Measurements from ENCODE around the gene ZNF280D.

Gene ZNF280D

DNA sequence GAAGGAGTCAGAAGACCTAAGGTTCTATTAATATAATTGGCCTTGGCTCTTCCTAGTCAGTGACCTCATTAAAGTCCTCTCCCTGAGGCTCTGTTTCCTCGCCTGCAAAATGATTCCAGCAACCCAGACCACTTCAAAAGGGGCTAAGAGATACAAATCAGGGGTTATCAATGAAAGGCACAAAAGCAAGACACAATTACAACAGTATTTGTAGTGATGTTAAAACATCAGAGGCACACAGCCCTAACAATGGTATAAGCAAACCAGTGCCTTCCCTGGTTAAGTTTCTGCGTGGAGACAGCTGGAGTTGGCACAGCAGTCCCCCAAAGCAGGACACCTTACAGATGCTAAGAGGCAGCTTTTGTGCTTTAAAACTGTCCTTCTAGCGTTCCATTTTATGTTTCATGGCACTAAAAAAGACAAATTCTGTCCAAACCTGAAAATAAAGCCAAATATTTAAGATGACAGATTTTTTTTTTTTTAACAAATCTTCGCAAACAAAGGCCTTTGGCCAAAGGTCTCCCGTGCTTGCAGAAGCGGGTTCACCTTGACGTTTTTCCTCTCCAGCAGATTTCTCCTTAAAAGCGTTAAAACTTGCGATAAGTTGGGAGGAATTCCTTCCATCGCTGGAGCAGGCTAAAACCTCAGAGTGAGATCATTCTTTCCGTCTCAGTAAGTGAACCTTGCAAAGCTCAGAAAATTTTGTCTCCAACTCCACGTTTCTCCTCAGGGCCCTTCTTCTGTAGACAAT lies 999 bp downstream of the ZNF280D start:
- Histone ChIP-seq H3K4ac (ENCODE audit: low read depth in 1 of 2, low read length in 2 of 2) (peak overlapping the region; percentile 9 to 99), H2BK120ac (ENCODE audit: low read depth, low read length) (peak overlapping the region; percentile 65), H2AFZ (ENCODE audit: low read depth, low read length) (no peak overlapping the region), H2BK5ac (ENCODE audit: low read depth, low read length, poor library complexity, severe bottlenecking) (peak overlapping the region; percentile 84), H3K9me3 (ENCODE audit: control insufficient read depth, low read length) (no peaks in the 10 kb centered on the region), H3K9ac (ENCODE audit: low read length) (peak overlapping the region; percentile 98), H3K4me2 (ENCODE audit: low read length, poor library complexity, severe bottlenecking) (peak overlapping the region; percentile 20), H3K27me3 (ENCODE audit: control insufficient read depth in 1 of 2, insufficient read depth in 1 of 2, low read length in 2 of 2) (no peaks in the 10 kb centered on the region), H3K4me1 (ENCODE audit: control insufficient read depth, insufficient read depth, low read depth, low read length) (peaks cover 7% of the 10 kb centered on the region), H2AK5ac (ENCODE audit: low read length, severe bottlenecking) (peak overlapping the region; percentile 91), H3K27ac (ENCODE audit: low read length, poor library complexity, severe bottlenecking) (peak overlapping the region; percentile 95), H2BK15ac (ENCODE audit: low read depth, poor library complexity, severe bottlenecking) (no peak overlapping the region), H2BK12ac (ENCODE audit: low read length in 2 of 2) (peak overlapping the region in 1 of 2 experiments; percentile 52), H3K79me1 (replicated peaks; ENCODE audit: low read length, poor library complexity, severe bottlenecking) (peaks cover 2% of the 10 kb centered on the region), H3K23ac (ENCODE audit: low read length in 2 of 2) (no peak overlapping the region), H3K4me3 (ENCODE audit: insufficient read depth in 1 of 2, low read depth in 1 of 2, low read length in 2 of 2) (peak overlapping the region; percentile 80 to 88), H3K36me3 (ENCODE audit: control insufficient read depth in 1 of 2, insufficient read depth in 2 of 2, low read depth in 1 of 2, low read length in 2 of 2) (peaks cover 3 to 15% of the 10 kb centered on the region in 2 experiments), H4K8ac (ENCODE audit: low read length) (peak overlapping the region; percentile 94), H3K14ac (ENCODE audit: low read length in 2 of 2) (no peak overlapping the region), H4K91ac (ENCODE audit: low read length) (no peak overlapping the region), H3K18ac (ENCODE audit: low read depth in 1 of 2, low read length in 2 of 2) (peak overlapping the region; percentile 92 to 99)
- DNase-seq = peak; percentile 81
- WGBS = 19% methylated on average over 10 of the region's 12 CpGs

DNA sequence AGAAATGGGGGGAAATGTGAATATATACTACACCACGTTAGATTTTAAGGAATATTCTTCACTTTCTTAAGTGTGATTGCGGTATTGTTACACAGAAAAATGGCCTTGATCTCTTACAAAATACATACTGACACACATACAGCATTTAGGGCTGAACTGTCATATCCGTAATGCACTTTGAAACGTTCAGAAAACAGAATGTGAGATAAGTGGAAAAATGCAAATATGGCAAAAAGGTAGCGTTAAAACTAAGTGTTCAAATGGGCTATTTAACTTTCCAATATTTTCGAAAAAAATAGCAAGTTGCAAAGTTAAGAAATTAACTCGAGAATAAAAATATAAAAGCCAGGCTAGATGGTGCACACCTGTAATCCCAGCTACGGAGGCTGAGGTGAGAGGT lies 1.8 kb downstream of the ZNF280D start:
- H3K9me3 ChIP-seq (ENCODE audit: control insufficient read depth, low read length) = no peaks in the 10 kb centered on the region

DNA sequence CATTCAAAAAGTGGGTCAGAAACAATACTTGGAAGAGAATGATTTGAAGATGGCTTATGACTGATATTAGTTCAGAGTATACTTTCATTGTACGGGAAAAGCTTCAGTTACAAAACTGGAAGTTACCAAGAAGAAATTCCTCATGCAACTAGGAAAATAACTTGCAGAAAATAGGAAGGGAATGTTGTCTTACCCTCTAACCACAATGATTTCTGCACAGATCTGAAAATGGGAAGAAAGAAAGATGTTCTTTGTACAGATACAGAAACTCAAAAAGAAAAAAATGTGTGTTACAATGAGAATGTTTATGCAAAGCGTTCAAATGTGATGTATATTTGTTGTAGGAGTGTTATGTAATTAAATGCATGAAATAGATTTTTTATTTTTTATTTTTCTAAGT lies 3.7 kb downstream of the ZNF280D start:
- H3K23ac ChIP-seq (ENCODE audit: low read length in 2 of 2) = no peak overlapping the region
- no peak overlapping the region for H4K91ac ChIP-seq (ENCODE audit: low read length)
- no peak overlapping the region for H2AFZ ChIP-seq (ENCODE audit: low read depth, low read length)
- no peak overlapping the region for H3K4me2 ChIP-seq (ENCODE audit: low read length, poor library complexity, severe bottlenecking)
- peaks cover 2% of the 10 kb centered on the region for H3K79me1 ChIP-seq (replicated peaks; ENCODE audit: low read length, poor library complexity, severe bottlenecking)
- no peak overlapping the region for H2BK12ac ChIP-seq (ENCODE audit: low read length in 2 of 2)
- peaks cover 7% of the 10 kb centered on the region for H3K4me1 ChIP-seq (ENCODE audit: control insufficient read depth, insufficient read depth, low read depth, low read length)
- no peaks in the 10 kb centered on the region for H3K27me3 ChIP-seq (ENCODE audit: control insufficient read depth in 1 of 2, insufficient read depth in 1 of 2, low read length in 2 of 2)
- no peak for DNase-seq
- H3K4ac ChIP-seq (ENCODE audit: low read depth in 1 of 2, low read length in 2 of 2) = no peak overlapping the region
- H3K36me3 ChIP-seq (ENCODE audit: control insufficient read depth in 1 of 2, insufficient read depth in 2 of 2, low read depth in 1 of 2, low read length in 2 of 2) = peaks cover 3 to 27% of the 10 kb centered on the region in 2 experiments
- H3K18ac ChIP-seq (ENCODE audit: low read depth in 1 of 2, low read length in 2 of 2) = no peak overlapping the region
- WGBS = 100% methylated on average over 1 of the region's 2 CpGs
- no peak overlapping the region for H4K8ac ChIP-seq (ENCODE audit: low read length)
- H3K4me3 ChIP-seq (ENCODE audit: insufficient read depth in 1 of 2, low read depth in 1 of 2, low read length in 2 of 2) = no peak overlapping the region
- H3K9me3 ChIP-seq (ENCODE audit: control insufficient read depth, low read length) = no peaks in the 10 kb centered on the region
- no peak overlapping the region for H3K27ac ChIP-seq (ENCODE audit: low read length, poor library complexity, severe bottlenecking)
- H2BK15ac ChIP-seq (ENCODE audit: low read depth, poor library complexity, severe bottlenecking) = no peak overlapping the region
- H2BK120ac ChIP-seq (ENCODE audit: low read depth, low read length) = no peak overlapping the region
- no peak overlapping the region for H2AK5ac ChIP-seq (ENCODE audit: low read length, severe bottlenecking)
- no peak overlapping the region for H3K14ac ChIP-seq (ENCODE audit: low read length in 2 of 2)
- no peak overlapping the region for H2BK5ac ChIP-seq (ENCODE audit: low read depth, low read length, poor library complexity, severe bottlenecking)
- H3K9ac ChIP-seq (ENCODE audit: low read length) = no peak overlapping the region

More for the DNA sequence above, 1.8 kb downstream of the ZNF280D start:
- H3K27me3 ChIP-seq (ENCODE audit: control insufficient read depth in 1 of 2, insufficient read depth in 1 of 2, low read length in 2 of 2) = no peaks in the 10 kb centered on the region
- H2AFZ ChIP-seq (ENCODE audit: low read depth, low read length) = no peak overlapping the region
- H3K9ac ChIP-seq (ENCODE audit: low read length) = peak overlapping the region; percentile 98
- H3K27ac ChIP-seq (ENCODE audit: low read length, poor library complexity, severe bottlenecking) = no peak overlapping the region
- no peak overlapping the region for H2BK12ac ChIP-seq (ENCODE audit: low read length in 2 of 2)
- H3K4me3 ChIP-seq (ENCODE audit: insufficient read depth in 1 of 2, low read depth in 1 of 2, low read length in 2 of 2) = peak overlapping the region in 1 of 2 experiments; percentile 88
- peaks cover 7% of the 10 kb centered on the region for H3K4me1 ChIP-seq (ENCODE audit: control insufficient read depth, insufficient read depth, low read depth, low read length)
- no peak overlapping the region for H2BK15ac ChIP-seq (ENCODE audit: low read depth, poor library complexity, severe bottlenecking)
- peaks cover 3 to 20% of the 10 kb centered on the region in 2 experiments for H3K36me3 ChIP-seq (ENCODE audit: control insufficient read depth in 1 of 2, insufficient read depth in 2 of 2, low read depth in 1 of 2, low read length in 2 of 2)
- H4K8ac ChIP-seq (ENCODE audit: low read length) = no peak overlapping the region
- H3K4ac ChIP-seq (ENCODE audit: low read depth in 1 of 2, low read length in 2 of 2) = no peak overlapping the region
- H3K79me1 ChIP-seq (replicated peaks; ENCODE audit: low read length, poor library complexity, severe bottlenecking) = peaks cover 2% of the 10 kb centered on the region
- no peak overlapping the region for H4K91ac ChIP-seq (ENCODE audit: low read length)
- no peak for DNase-seq
- H2BK5ac ChIP-seq (ENCODE audit: low read depth, low read length, poor library complexity, severe bottlenecking) = no peak overlapping the region
- H3K14ac ChIP-seq (ENCODE audit: low read length in 2 of 2) = no peak overlapping the region
- WGBS = 100% methylated on average over 6 of the region's 8 CpGs
- no peak overlapping the region for H2AK5ac ChIP-seq (ENCODE audit: low read length, severe bottlenecking)
- H3K18ac ChIP-seq (ENCODE audit: low read depth in 1 of 2, low read length in 2 of 2) = no peak overlapping the region
- peak overlapping the region; percentile 20 for H3K4me2 ChIP-seq (ENCODE audit: low read length, poor library complexity, severe bottlenecking)
- no peak overlapping the region for H2BK120ac ChIP-seq (ENCODE audit: low read depth, low read length)
- no peak overlapping the region for H3K23ac ChIP-seq (ENCODE audit: low read length in 2 of 2)

DNA sequence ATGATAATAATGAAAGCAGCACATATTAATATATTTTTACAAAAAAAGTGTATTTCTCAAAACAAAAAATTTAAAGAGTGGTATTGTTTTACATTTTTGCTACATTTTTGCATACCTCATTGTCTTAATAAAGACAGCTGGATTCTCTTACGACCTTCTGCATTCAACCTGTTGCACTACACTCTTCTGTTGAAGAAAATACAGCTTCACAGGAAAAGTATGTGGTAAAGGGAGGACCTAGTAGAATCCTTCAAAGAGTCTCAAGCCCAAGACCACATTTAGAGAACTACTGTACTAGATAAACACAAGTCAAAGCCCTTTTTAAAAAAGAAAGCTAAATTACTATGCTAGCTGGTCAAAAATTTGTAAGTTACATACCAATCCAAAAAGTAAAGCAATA lies 7.9 kb downstream of the ZNF280D start:
- Histone ChIP-seq H2BK120ac (ENCODE audit: low read depth, low read length) (no peak overlapping the region), H3K27ac (ENCODE audit: low read length, poor library complexity, severe bottlenecking) (no peak overlapping the region), H3K4ac (ENCODE audit: low read depth in 1 of 2, low read length in 2 of 2) (no peak overlapping the region), H2BK12ac (ENCODE audit: low read length in 2 of 2) (no peak overlapping the region), H3K9ac (ENCODE audit: low read length) (no peak overlapping the region), H3K4me2 (ENCODE audit: low read length, poor library complexity, severe bottlenecking) (no peak overlapping the region), H3K27me3 (ENCODE audit: control insufficient read depth in 1 of 2, insufficient read depth in 1 of 2, low read length in 2 of 2) (no peaks in the 10 kb centered on the region), H2AFZ (ENCODE audit: low read depth, low read length) (no peak overlapping the region), H3K4me3 (ENCODE audit: insufficient read depth in 1 of 2, low read depth in 1 of 2, low read length in 2 of 2) (no peak overlapping the region), H3K9me3 (ENCODE audit: control insufficient read depth, low read length) (no peaks in the 10 kb centered on the region), H2AK5ac (ENCODE audit: low read length, severe bottlenecking) (no peak overlapping the region), H4K8ac (ENCODE audit: low read length) (no peak overlapping the region), H3K23ac (ENCODE audit: low read length in 2 of 2) (no peak overlapping the region), H3K14ac (ENCODE audit: low read length in 2 of 2) (no peak overlapping the region), H3K4me1 (ENCODE audit: control insufficient read depth, insufficient read depth, low read depth, low read length) (no peaks in the 10 kb centered on the region), H3K18ac (ENCODE audit: low read depth in 1 of 2, low read length in 2 of 2) (no peak overlapping the region), H3K79me1 (replicated peaks; ENCODE audit: low read length, poor library complexity, severe bottlenecking) (peaks cover 5% of the 10 kb centered on the region), H2BK5ac (ENCODE audit: low read depth, low read length, poor library complexity, severe bottlenecking) (no peak overlapping the region), H3K36me3 (ENCODE audit: control insufficient read depth in 1 of 2, insufficient read depth in 2 of 2, low read depth in 1 of 2, low read length in 2 of 2) (peaks cover 0 to 39% of the 10 kb centered on the region in 2 experiments), H4K91ac (ENCODE audit: low read length) (no peak overlapping the region), H2BK15ac (ENCODE audit: low read depth, poor library complexity, severe bottlenecking) (no peak overlapping the region)
- no peak for DNase-seq
- WGBS = 100% methylated on average over 1 of the region's 1 CpG

Measured in mesenchymal stem cell (in vitro differentiated cells and primary cell).